Stimulated activated CD8-positive, alpha-beta memory T cell treated with anti-CD3 and anti-CD28 coated beads, Interleukin-15, amount 100 ng/mL, for 1 hour (primary cell): Measurements from ENCODE around the gene GPX2.
A peak's percentile ranks its signal among the peaks of the same experiment; 100 is the strongest.

Experiments used
- DNase-seq: peaks from one replicate; pipeline ENCODE4 v3.0.0-alpha.2; 2020; ENCODE audit warnings: low read depth

GPX2 gene

DNA sequence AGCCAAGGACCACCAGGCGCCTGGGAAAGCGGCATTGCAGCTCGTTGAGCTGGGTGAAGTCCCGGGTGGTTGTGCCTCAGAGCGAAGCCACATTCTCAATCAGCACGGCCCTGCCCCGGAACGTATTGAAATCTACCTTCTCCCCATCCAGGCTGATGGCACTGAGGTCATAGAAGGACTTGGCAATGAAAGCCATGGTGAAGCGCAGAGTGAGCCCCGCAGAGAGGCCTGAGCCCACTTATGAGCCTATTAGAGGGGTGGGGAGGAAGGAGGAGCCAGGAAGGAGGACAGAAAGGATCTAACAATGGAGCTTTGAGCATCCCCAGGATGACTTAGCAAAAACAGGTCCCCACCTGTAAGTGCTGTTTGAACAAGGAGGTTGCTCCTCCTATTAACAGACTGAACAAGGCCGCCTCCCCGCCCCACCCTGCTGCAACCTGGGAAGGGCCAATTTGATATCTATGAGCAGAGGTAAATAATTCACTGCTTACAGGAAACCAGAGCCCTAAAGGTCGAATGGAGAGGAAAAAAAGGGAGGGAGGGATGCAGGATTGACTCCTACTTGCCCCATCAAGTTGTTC lies at the start of gene GPX2:
Gene GPX2 (minus strand): TSS at position 215 of the 581 bp plus-strand sequence. CDS start 19 bp downstream, at position 196.
- DNase-seq = no peak

DNA sequence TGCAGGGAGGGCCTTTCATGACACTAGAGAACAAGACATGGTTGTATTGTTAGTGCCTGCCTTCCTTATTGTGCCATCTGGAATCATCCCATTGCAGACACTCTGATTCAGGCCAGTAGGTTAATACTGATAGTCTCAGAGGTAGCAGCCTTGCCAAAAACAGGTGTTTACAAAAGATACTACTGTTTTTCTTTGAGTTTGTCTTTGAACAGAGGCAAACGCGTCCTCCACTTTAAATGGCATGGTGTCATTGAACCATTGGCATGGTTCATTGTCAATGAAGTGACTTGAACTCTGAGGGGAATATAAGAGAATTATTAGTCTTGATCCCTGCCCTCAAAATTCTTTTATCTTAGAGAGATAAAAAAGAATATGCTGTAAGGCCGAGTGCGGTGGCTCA lies 48.4 kb upstream of the GPX2 start:
- DNase-seq = no peak

DNA sequence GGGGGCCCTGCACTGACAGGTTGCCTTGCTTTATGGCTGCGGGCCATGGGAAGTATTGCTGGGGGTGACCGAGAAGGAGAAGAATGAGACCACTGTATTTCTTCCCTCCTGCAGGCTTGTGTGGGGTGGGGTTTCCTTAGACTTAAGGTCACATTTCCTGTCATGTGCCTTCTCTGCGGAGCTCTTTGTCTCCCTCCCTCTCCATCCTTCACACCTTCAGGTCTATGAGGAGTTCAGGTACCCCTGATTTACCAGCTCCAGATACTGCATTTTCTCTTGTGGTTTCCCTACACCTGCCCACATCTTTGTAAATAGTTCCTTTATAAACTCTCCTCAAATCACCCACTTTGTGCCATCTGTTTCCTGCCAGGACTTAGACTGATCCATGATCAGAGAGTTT lies 47.8 kb upstream of the GPX2 start:
- DNase-seq = no peak

DNA sequence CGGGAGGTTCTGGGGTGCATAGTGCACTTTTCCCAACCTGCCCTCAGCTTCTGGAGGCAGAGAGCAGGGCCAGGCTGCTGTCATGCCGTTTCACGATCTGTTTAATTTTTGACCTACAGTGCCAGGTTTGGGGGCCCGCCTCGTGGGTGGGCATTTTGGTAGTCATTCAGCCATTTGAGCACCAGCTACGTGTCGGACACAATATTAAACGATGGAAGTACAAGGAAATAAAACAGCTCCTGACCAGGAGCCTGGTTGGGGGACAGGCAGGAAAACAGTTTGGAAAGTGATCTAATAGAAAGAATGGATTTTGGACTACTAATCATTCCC lies 44.9 kb upstream of the GPX2 start:
- no peak for DNase-seq

DNA sequence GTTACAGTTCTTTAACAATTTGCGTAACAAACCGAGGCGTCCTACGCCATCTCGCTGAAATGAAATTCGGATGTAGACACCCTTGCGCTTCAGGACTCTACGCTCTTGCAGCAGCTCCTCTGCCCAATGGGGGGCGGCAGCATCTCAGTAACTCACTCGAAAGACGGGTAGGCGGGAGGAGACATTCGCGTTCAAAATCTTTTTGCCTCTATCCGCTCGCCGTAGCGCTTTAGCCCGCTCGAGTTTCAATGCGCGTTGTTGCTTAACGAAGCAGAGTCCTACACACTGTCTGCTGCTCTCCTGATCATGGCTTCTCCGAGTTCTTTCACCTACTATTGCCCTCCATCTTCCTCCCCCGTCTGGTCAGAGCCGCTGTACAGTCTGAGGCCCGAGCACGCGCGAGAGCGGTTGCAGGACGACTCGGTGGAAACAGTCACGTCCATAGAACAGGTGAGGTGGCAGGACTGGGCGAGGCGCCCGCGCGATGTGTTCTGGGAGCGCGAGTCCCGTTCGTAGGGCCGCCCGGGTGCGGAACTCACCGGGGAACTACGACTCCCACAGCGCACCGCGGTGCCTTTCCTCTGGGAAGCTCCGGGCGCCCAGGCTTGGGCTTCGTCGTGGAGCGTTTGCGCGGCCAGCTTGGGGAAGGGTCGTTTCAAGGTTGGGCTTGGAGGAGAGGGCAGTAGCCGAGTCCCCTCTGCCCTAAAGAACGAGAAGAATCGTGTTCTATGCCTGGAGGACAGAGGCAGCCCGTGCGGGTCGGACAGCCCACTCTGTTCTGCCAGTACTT lies 44.3 kb upstream of the GPX2 start, which contains the start of gene FNTB:
Gene FNTB (plus strand): TSS at position 248 of the 790 bp plus-strand sequence. CDS start 59 bp downstream, at position 307.
- DNase-seq = peak; percentile 83

DNA sequence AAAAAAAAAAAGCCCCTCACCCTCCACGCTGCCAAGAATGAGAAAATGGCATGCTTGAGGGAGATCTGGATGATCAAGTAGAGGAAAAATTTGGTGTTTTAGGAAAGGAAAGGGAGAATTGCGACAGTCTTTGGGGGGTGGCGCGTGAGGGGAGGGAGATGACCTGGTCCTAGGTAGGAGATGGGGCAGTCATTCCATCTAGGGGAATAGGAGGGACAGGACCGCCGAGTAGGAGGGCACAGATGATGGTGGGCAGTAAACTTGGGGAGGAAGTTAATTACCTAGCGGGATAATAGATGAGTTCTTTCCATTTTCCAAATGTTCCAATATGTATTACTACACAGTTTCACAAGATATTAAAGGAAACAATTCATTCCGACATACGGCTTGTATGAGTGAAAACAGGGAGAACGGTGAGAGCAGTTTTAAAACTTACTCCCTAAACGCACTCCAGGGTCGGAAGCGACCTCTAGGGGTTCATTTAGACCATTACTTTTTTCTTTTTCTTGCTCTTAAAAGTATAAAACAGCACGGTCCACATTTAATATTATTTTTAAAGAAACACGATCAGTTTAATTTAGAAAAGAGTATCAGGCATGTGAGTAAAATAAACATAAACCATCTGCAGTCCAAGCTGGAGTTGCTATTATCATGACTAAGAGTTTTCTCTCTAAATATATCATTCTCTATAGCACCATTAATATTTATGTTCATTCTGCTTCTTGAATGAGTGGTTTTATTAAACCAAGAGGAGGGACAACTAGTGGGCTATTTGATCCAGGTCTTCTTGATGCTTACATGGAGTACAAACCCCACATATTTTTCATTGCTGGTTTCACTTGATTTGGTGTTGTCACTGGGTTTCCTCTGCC lies 41.1 kb upstream of the GPX2 start:
- no peak for DNase-seq

DNA sequence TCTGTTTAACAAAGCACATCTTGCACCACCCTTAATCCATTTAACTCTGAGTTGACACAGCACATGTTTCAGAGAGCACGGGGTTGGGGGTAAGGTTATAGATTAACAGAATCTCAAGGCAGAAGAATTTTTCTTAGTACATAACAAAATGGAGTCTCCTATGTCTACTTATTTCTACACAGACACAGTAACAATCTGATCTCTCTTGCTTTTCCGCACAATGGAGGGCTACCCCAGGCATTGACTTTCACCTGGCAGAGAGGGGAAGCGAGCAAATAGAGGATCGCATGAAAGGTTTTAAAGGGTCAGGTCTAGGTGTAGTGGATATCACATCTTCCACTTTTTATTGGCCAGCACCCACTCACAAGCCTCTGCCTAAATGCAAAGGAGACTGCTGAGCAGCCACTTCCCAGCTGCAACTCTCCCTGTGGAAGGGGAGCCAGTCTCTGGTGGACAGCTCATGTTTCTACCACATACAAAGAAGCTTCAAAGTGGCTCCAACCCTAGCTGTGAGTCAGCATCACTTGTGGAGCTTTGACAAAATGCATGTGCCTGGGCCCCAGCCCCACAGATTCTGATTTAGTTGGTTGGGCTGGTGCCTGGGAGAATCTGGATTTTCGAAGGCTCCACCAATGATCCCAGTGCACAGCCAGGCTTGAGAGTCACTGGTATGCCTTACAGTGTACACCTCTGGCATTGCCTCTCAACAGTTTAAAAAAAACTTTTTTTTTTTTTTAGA lies 37.0 kb upstream of the GPX2 start:
- no peak for DNase-seq

DNA sequence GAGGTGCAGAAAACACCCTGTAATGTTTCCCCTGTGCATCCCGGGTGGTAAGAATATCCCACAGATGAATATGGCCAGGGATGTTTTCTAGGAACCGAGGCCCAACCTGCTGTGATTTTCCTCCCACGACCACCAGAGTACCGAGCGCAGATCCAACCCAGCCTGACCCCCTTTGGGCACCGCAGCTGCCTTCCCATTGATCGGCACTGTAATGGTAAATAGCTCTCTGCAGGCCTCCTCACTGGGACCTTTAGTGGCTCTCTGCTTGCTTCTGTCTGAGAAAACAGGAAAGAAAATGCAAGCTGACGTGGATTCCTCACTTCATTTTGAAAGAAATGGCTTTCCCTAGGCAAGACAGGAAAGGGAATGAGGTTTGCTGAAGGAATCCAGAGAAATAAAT lies 32.0 kb upstream of the GPX2 start:
- no peak for DNase-seq

DNA sequence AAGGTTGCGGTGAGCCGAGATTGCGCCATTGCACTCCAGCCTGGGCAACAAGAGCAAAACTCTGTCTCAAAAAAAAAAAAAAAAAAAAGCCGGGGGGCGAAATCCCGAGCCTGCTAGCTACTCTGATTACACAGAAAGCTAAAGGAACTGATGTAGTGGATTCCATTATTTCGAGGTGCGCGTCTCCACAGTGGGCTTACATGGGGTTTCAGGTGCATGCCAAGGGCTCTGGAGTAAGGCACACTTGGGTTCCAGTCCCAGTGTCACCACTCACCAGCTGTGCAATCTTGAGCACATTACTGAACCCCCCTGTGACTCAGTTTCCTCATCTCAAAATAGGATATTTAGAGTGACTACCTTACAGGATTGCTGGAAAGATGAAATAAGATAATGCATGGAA lies 31.3 kb upstream of the GPX2 start:
- DNase-seq = no peak

DNA sequence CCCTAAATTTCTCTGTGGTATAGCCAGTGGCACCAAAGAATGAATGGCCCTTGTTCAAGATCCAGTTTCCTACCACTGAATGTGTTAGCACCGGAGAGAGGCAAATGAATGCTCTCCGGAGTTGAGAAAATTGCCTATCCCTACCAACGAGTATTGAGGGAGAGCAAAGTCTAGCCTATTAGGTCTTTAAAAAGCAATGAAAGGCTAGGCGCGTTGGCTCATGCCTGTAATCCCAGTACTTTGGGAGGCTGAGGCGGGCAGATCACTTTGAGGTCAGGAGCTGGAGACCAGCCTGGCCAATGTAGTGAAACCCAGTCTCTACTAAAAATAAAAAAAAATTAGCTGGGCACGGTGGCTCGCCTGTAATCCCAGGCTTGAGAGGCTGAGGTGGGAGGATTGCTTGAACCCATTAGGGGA lies 30.5 kb upstream of the GPX2 start:
- DNase-seq = no peak

DNA sequence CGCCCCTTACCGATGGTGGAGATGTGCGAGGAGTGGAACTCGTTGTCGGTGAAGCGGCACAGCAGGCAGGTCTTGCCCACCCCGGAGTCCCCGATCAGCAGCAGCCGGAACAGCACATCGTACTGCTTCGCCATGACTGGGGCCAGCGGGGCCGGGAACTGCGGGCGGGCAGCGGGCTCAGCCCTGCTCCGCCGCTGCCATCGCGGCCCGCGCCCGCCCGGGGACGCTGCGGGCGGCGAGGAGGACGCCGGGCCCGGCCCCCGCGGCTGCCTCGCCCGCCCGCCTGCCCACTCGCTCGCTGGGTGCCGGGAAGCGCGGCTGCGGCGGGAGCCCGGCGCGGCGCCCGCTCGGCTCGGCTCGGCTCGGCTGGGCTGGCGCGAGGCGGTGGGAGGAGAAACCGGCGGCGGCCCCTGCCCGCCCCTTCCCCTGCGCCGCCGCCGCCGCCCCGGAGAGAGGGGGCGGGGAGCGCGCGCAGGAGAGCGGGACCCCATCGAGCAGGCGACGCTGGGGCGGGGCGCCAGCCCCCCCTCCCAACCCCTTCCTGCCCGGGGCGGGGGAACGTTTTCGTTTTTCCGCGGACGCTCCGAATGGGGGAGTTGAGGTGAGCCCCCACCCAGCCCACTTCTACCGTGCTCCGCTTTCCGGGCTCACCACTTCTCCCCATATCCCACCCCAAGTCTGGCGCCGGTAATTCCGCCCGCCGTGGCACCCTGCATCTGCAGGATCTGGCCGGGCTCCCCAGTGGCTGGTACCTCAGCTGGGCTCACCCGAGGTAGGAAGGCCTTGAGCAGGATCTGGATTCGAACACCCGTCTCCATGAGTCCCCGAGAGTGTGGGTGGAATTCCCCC lies 29.6 kb upstream of the GPX2 start, which contains the start of gene RAB15:
Gene RAB15 (minus strand): TSS at position 394 of the 849 bp plus-strand sequence. CDS start 260 bp downstream, at position 134.
- DNase-seq = no peak

DNA sequence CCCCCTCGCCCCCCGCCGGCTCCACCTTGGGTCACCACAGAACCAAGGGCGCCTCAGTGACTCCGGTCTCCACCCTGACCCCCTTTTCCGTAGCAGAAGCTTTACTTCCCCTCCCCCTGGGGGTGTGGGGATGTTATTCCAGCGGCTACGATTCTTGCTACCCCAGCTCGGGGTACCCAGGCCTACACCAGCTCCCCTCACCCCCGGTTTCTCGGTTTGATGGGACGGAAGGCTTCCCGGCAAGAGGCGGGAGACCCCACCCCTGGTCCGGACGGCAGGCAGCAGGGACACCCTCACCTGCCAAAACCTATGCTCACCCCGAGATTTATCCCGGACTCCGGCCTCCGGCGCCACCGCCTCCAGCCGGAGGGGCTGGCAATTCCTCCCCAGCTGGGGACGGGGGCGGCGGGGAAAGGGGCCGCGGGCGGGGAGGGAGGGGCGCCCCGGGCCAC lies 29.0 kb upstream of the GPX2 start:
- no peak for DNase-seq

DNA sequence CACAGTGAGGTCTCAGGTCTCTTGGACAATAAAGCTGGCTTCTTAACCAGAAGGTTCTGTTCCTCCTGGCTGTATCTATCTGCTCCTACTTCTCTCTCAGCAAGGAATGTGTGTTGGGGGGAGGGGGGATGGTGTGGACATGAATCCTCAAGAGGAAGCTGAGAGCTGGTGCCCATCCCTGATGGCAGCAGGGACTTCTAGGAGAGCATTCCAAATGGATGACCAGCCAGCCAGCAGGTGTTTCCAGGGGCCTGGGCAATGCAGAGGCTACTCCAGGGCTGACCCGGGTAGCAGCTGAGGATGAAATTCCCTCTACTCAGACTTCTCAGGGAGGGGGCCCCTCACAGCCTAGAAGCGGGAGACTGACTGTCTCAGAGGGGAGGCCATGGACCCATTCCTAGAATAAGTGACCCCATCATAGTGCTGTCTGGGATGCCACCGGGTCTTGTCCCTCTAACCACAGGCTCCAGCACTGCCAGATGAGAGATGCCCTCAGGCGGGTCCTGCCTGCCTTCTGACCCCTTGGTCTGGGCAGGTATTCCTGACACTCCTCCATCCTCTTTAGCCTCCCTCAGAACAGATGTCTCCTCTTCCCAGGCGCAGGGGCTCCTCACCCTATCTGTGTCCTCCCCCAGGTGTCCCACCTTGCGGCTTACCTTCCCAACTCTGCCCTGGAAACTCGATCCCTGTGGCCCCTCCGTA lies 28.4 kb upstream of the GPX2 start:
- no peak for DNase-seq

DNA sequence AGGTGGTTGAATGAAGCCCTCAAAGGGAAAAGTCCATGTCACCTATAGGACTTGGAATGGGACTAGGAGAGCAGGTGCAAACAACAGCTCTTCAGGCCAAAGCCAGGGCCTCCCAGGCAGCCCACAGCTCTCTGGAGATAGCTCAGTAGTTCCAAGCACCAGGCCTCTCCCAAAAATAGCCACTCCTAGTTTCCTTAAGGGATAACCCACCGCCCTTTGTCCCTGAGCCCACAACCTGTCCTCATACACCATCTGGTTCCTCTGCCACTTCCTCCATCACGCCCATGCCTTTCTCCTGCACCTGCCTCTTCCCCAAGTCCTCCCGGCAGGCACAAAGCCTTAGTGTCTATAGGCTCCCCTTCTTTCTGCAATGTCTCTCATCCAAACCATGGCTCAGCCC lies 27.5 kb upstream of the GPX2 start:
- DNase-seq = no peak

DNA sequence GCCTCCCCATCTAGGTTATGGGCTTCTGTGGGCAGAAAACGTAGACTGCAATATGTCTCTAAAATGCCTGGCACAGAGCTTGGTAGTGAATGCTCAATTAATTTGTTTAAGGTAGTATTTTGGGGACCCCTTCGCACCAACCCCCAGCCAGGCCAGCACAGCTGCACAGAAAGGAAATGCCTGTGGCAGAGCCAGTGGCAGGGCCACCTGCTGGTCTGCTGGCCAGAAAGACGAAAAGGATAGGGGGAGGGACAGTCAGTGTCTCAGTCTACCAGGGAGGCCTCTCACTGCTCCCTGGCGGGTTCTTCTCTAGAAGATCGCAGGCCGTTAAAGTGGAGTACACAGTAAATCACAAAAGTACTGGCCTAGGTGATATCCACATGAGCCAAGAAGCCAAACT lies 26.1 kb upstream of the GPX2 start:
- DNase-seq = no peak

DNA sequence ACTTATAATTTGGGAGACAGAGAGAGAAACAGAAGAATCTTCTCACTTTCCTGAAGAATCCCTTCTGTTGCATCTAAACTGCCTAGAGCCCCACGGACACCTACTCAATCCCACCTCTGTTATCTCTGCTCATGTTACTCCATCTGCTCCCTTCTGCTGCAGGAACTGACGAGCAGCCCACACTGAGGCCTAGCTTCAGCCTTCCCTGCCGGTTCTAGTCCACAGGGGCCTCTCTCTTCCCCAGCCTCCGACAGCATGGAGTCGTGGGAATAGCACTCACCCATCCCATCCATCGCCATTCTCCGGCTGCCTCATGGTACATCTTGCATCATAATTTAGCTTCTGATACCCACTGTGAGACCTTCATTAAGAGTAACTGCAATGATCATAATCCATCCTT lies 25.6 kb upstream of the GPX2 start:
- no peak for DNase-seq

DNA sequence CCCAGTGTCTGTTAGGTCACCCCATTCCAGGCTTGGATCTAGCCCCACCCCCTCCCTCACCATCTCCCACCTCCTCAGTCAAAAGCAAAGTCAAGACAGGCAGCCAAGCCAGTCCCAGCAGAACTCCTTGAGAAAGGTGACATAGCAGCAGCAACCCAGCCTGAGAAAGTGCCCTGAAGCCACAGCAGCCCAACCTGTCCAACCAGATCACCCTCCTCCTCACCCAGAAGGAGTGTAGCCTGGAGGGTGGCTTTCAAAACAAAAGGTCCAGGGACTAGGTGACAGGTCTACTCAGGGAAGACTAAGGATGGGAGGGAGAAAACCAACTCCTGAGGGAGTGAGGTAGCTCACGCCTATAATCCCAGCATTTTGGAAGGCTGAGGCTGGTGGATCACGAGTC lies 24.4 kb upstream of the GPX2 start:
- DNase-seq = no peak

DNA sequence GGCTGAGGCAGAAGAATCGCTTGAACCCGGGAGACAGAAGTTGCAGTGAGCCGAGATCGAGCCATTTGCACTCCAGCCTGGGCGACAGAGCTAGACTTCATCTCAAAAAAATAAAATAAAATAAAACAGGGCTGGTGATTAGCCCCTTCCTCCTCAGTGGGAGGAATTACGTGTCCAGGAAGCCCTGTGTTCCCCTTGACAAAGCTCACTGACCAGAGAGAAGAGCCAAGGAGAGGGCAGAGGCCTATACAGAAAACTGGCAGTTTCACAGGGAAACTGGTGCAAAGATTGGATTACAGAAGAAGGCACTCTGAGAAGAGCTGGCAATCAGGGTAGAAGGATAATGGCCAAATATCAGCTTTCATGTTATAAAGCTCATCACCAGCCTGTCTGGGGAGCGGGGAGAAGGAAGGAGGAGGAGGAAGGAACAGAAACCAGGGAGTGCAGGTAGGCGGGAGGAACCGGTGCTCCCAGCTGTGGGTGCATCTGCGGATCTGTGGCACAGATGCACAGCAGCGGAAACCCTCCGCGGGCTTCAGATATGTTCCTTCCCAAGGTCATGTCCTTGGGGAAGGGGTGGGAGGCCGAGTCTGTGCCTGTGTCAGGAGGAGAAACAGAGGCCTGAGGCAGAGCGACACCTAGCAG lies 22.9 kb upstream of the GPX2 start:
- DNase-seq = no peak

DNA sequence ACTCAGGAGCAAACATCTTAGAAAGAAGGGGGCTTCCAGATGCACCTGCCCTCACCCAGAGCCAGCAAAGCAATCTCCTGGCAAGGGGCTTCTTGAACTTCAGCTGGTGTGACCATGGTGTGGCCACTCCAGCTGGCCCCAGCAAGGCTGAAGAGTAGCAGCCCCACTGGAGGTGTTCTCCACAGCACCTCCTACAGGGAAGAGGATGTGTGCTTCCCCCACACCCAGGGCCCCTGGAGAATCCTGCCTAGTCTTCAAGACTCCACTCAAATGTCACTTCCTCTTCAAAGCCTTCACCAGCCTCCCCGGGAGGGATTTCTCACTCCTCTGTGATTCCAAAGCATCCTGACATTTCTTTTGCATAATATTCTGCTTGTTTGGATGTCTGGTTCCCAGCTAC lies 21.1 kb upstream of the GPX2 start:
- DNase-seq = no peak

DNA sequence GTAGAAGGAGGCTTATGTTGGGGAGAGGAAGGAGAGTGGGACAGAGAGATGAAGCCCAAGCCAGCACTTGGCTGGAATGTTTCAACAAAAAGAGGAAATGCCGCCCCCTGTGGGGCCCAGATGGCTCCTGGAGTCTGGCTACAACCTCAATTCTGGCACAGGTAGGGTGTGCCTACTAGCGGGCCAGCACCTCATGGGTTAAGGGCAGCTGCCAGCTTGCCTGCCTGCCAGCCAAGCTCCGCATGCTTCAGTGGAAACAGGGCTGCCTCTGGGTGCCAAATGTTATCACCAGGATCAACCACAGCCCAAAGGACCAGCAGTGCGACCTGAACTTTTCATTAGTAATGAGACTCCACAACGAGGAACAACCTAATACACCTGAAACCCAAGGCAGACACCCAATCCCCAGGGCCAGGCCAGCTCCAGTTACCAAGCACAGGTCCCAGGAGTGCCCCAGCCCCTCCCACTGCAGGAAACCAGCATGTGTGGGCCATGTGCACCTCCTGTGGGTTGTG lies 18.3 kb upstream of the GPX2 start:
- no peak for DNase-seq
